Endodermal cell (in vitro differentiated cells): ENCODE results near the gene HMCN2. TPM values are rescaled to one million over a fixed set of nuclear protein-coding genes. Genes with fewer than 3 reads are reported as not detected.

Source experiments
- DNase-seq: peaks from one replicate; pipeline ENCODE4 v3.0.0-alpha.2; 2017
- H3K27ac ChIP-seq: 2 replicates; pipeline ENCODE4 v1.5.1; 2013; ENCODE audit warnings: mild to moderate bottlenecking, low read depth, low read length, moderate library complexity
- H3K27me3 ChIP-seq: 2 replicates; pipeline ENCODE4 v1.6.1; 2013; ENCODE audit warnings: mild to moderate bottlenecking, low read length, moderate library complexity; ENCODE audit not compliant: insufficient read depth, control insufficient read depth, poor library complexity, severe bottlenecking
- H3K36me3 ChIP-seq: 2 replicates; pipeline ENCODE4 v1.7.0; 2013; ENCODE audit warnings: mild to moderate bottlenecking, low read length, moderate library complexity; ENCODE audit not compliant: control insufficient read depth, insufficient read depth
- H3K4me1 ChIP-seq: one replicate; pipeline ENCODE4 v1.7.0; 2013; ENCODE audit warnings: low read length; ENCODE audit not compliant: control insufficient read depth, insufficient read depth
- H3K4me3 ChIP-seq: 2 replicates; pipeline ENCODE4 v1.5.1; 2013; ENCODE audit warnings: mild to moderate bottlenecking, low read length, moderate library complexity
- H3K9ac ChIP-seq: 2 replicates; pipeline ENCODE4 v1.6.1; 2013; ENCODE audit warnings: mild to moderate bottlenecking, low read length, moderate library complexity; ENCODE audit not compliant: poor library complexity, severe bottlenecking; ENCODE audit errors: extremely low read depth
- H3K9me3 ChIP-seq: 2 replicates; pipeline ENCODE4 v1.6.1; 2013; ENCODE audit warnings: mild to moderate bottlenecking, low read length, moderate library complexity; ENCODE audit not compliant: control insufficient read depth
- H3K27ac Mint-ChIP-seq: 2 replicates; pipeline ENCODE4 v1.8.0; 2020; ENCODE audit warnings: mixed read lengths
- H3K27me3 Mint-ChIP-seq: 2 replicates; pipeline ENCODE4 v1.8.0; 2021; ENCODE audit warnings: mild to moderate bottlenecking, mixed read lengths; ENCODE audit not compliant: insufficient read depth
- H3K36me3 Mint-ChIP-seq: 2 replicates; pipeline ENCODE4 v1.8.0; 2020; ENCODE audit warnings: low read depth, mixed read lengths
- H3K4me1 Mint-ChIP-seq: 2 replicates; pipeline ENCODE4 v1.8.0; 2020; ENCODE audit warnings: mixed read lengths
- H3K4me3 Mint-ChIP-seq: 2 replicates; pipeline ENCODE4 v1.8.0; 2020; ENCODE audit warnings: mild to moderate bottlenecking, moderate library complexity, mixed read lengths
- H3K9me3 Mint-ChIP-seq: 2 replicates; pipeline ENCODE4 v1.8.0; 2020; ENCODE audit warnings: mild to moderate bottlenecking, mixed read lengths
- WGBS, 2 experiments: methylation state at CpG; one replicate each; pipeline versions ENCODE4 v1.1.5 to v1.1.7; 2013; ENCODE audit warnings: missing lambda C conversion rate in 2 of 2, mixed read lengths in 1 of 2; ENCODE audit not compliant: insufficient coverage in 1 of 2, insufficient read length in 1 of 2; 5-methylcytosine and 5-hydroxymethylcytosine counted together
- total RNA-seq, 2 donors: library from RNA; stranded (reverse); fragmentation: NEBNext Ultra II Directional in 1 of 2; extraction: Animal tissue kit (Norgen Biotek cat#: 25700) in 1 of 2; gene quantifications; 2 replicates in 1 of 2; 3 replicates in 1 of 2; pipeline ENCODE4 v1.2.1, GENCODE V29; 2021
- TF ChIP-seq, protein P1 (sequence below): fragments of 200-600 bp; sonication (generic); conservative IDR thresholded peaks from 2 replicates; pipeline ENCODE4 v1.5.0; 2021; ENCODE audit warnings: antibody characterized with exemption, mild to moderate bottlenecking

HMCN2 gene
- total RNA-seq, 2 donors from 2014 or later, result 3.3 to 3.9 TPM

DNA sequence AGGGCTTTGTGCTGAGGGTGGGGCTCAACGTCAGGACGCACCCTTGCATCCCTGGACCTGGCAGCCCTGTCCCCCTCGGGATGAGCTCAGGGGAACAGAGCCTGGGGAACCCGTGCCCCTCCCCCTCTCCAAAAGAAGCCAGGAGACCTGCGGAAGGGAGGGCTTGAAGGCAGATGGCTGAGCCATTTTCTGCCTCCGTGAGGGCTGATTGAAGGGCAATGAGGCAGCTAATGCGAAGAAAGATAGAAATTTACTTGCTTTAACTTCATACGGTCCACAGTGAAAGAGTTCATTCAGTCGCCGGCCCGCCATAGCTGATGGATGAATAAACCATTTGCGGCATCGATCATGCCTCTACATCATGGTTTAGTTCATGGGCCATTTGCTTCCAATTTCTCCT is 208.0 kb downstream of the HMCN2 start:
- H3K4me1 Mint-ChIP-seq, result peaks cover 10% of the 10 kb centered on the region
- Histone ChIP-seq H3K27me3 (no peaks in the 10 kb centered on the region), H3K36me3 (no peaks in the 10 kb centered on the region), H3K4me1 (peaks cover 13% of the 10 kb centered on the region), H3K9ac (no peak overlapping the region), H3K4me3 (no peak overlapping the region), H3K27ac (no peak overlapping the region), H3K9me3 (no peaks in the 10 kb centered on the region)
- no peaks in the 10 kb centered on the region for H3K9me3 Mint-ChIP-seq
- H3K4me3 Mint-ChIP-seq, result no peak overlapping the region
- DNase-seq, result no peak
- no peak overlapping the region for H3K27ac Mint-ChIP-seq
- TF ChIP-seq, protein P1, sequence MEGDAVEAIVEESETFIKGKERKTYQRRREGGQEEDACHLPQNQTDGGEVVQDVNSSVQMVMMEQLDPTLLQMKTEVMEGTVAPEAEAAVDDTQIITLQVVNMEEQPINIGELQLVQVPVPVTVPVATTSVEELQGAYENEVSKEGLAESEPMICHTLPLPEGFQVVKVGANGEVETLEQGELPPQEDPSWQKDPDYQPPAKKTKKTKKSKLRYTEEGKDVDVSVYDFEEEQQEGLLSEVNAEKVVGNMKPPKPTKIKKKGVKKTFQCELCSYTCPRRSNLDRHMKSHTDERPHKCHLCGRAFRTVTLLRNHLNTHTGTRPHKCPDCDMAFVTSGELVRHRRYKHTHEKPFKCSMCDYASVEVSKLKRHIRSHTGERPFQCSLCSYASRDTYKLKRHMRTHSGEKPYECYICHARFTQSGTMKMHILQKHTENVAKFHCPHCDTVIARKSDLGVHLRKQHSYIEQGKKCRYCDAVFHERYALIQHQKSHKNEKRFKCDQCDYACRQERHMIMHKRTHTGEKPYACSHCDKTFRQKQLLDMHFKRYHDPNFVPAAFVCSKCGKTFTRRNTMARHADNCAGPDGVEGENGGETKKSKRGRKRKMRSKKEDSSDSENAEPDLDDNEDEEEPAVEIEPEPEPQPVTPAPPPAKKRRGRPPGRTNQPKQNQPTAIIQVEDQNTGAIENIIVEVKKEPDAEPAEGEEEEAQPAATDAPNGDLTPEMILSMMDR, result no peak
- peaks cover 4% of the 10 kb centered on the region for H3K27me3 Mint-ChIP-seq
- 46 to 65% methylated on average over 9 to 13 of the region's 13 CpGs for WGBS, 2 experiments
- no peaks in the 10 kb centered on the region for H3K36me3 Mint-ChIP-seq

DNA sequence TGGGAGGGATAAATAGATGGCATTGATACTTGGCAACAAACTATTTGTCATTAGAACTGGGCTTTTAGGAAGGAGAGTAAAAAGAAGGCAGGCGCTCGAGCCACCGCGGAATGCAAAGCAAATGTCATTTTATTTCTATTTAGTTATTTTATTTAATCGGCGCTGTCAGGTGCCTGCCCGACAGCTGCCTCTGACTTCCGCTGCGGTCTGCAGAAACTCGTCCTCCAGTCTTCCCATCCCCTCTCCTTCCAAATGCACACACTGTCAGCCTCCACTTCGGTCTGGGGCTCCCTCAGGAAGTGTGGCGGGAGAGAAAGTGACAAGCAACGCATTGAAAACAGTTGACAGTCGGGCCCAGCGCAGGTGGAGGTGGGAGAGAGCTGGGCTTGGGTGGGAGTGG is 208.5 kb downstream of the HMCN2 start:
- peaks cover 13% of the 10 kb centered on the region for H3K4me1 ChIP-seq
- TF ChIP-seq, protein P1, result no peak
- 49 to 65% methylated on average over 8 to 15 of the region's 15 CpGs for WGBS, 2 experiments
- Mint-ChIP-seq H3K9me3 (no peaks in the 10 kb centered on the region), H3K36me3 (no peaks in the 10 kb centered on the region), H3K27me3 (peaks cover 4% of the 10 kb centered on the region), H3K27ac (no peak overlapping the region), H3K4me3 (no peak overlapping the region), H3K4me1 (peaks cover 11% of the 10 kb centered on the region)
- H3K27ac ChIP-seq, result no peak overlapping the region
- DNase-seq, result no peak
- no peak overlapping the region for H3K4me3 ChIP-seq
- no peaks in the 10 kb centered on the region for H3K27me3 ChIP-seq
- H3K36me3 ChIP-seq, result no peaks in the 10 kb centered on the region
- H3K9me3 ChIP-seq, result no peaks in the 10 kb centered on the region
- no peak overlapping the region for H3K9ac ChIP-seq

DNA sequence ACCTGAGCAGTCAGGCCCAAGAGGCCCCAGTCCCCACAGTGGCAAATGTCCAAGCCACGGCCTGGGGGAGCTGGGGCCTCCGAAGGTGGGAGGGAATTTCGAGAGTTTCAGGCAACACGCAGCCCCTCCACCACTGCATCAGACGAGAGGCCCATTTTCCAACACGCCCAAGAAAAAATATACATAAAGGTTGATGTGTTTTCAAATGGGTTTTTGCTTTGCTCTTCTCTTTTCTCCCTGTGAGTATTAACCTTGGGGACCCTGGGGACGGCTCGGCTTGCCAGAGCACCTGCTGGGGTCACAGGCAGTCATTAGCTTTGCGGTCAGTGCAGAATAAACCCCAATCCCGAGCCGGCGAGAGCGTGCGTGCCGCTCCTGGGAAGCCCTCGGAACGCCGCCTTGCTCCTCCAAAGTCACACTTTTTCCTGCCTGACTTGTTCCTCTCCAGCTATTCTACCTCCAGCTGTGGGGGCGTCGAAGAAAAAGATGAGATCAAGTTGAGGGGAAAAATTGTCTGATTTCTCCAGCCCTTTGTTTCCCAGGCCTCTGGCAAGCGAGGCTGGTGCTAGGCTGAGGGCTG is 210.7 kb downstream of the HMCN2 start:
- no peak overlapping the region for H3K4me3 ChIP-seq
- WGBS, 2 experiments, result 80 to 93% methylated on average over 1 to 21 of the region's 21 CpGs

More for the DNA sequence above, 210.7 kb downstream of the HMCN2 start:
- peaks cover 14% of the 10 kb centered on the region for H3K4me1 Mint-ChIP-seq
- no peak for DNase-seq
- peaks cover 13% of the 10 kb centered on the region for H3K4me1 ChIP-seq
- H3K9me3 Mint-ChIP-seq, result no peaks in the 10 kb centered on the region
- H3K27me3 ChIP-seq, result no peaks in the 10 kb centered on the region
- H3K9me3 ChIP-seq, result no peaks in the 10 kb centered on the region
- no peak overlapping the region for H3K27ac ChIP-seq
- no peak overlapping the region for H3K27ac Mint-ChIP-seq
- H3K36me3 Mint-ChIP-seq, result no peaks in the 10 kb centered on the region
- TF ChIP-seq, protein P1, result no peak
- H3K27me3 Mint-ChIP-seq, result peaks cover 19% of the 10 kb centered on the region
- no peaks in the 10 kb centered on the region for H3K36me3 ChIP-seq
- H3K9ac ChIP-seq, result no peak overlapping the region
- no peak overlapping the region for H3K4me3 Mint-ChIP-seq
